ENCODE results near the gene CALHM6.

Gene CALHM6

DNA sequence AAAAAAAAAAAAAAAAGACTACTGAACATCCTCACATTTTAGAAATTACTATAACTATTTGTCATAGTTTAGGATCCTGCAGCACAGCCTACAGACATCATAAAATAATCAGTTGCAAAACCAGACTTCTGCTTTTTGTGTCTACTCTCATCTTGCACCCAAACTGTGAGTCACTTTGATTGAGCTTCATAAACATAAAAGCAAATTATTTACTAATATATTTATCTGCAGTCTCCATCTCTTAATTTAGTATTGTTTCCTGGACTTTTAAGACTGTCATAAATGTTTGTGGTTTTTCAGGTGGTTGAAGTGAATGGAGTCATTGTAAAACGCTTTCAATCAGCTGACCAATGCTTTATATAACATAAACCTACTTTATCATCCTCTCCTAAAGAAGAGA is 14.8 kb upstream of the CALHM6 start:
- DNase-seq: no peak

DNA sequence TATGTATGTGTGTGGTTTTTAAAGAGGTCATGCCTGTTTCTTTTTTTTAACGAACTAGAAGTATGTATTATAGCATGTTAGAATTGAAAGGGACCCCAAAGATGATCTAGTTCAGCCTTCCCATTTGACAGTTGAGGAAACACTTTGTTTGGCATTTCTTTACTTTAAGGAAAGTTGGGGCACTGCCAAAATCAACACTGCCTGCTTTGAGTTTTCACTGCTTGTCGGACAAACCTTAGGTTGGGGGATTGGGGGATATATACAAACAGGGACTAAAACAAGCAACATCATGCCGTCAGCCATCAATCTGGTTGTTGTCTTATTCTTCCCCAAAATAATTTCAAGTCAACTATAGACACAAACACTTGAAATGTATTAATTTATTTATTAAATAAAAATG is 14.1 kb upstream of the CALHM6 start:
- DNase-seq: no peak

- DNase-seq: no peak
Observed at GRCh38 chr6:116447496-116448011, 13.6 kb upstream of the CALHM6 start.

DNA sequence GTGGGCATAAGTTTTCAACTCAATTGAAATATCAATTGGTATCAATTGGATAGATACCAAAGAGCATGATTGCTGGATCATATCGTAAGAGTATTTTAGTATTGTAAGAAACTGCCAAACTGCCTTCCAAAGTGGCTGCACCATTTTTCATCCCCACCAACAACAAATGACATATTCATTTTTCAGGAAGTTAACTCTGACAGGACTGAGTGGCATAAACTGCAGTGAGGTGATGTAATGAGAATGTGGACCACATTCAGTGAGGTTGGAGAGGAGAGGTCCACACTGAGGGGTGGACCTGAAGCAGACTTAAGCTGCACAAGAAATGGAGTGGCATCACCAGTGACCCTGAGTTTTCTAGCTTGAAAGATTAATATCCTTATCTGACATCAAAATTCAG is 11.6 kb upstream of the CALHM6 start:
- no peak for DNase-seq

DNA sequence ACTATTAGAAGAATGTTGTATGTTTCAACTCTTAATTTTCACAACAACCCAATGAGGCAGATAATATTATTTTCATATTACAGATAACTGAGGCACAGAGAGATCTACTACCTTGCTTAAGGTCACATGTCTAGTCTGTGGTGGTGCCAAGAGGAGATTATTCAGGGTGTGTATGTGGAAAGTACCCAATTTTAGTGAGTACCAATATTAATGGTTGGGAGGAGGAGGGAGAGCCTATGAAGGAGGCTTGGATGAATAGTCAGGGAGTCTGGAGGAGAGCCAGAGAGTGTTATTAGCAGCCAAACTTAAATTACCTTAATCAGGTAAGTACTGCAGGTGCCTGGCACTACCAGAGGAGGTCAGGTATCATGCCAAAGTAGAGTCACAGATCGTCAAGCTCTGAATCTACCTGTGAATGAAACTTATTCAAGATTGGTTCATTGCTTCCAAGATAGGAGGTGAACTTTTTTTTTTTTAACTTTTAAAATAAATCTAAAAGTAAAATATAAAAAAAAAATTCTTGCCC is 10.9 kb upstream of the CALHM6 start:
- DNase-seq: no peak

DNA sequence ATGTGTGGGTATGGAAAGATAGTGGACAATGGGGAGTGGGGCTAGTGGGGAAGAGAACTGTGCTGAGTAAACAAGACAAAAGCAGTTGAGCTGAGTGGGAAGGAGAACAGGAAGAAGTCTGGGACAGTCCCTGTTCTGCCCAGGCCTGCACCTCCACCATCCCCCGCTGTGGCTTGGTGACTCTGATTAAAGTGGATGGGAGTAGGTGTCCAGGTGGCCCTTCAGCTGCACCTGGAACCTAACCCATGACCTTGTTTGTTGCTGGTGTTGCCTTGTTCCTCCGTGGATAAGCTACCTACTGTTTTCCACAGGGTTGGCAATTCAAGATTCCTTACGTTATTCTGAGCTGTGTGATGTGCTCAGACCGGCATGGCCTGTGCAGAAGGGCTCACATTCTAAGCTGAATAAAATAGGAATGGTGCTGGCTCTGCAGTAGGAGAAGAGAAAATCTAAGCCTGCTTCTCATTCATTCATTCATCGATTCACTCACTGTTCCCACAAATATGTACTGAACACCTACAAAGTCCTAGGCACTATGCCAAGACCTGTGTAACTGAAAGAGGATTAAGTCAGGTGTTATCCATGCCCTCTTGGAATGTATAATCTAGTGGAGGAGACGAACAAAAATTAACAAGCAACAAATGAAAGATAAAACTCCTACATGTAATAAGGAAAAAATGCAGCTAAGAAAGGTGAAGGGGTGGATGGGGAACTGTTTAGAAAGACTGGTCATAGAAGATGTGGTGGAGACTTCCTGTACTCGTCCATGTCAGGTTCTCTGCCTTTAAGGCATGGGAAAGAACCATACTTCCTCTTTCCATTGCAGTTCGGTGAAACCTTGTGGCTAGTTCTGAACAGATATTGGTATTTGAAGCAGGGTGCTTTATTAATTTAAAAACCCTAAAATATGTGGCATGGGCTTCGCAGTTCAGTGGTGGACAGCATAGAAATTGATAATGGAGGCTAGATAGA is 10.1 kb upstream of the CALHM6 start:
- DNase-seq: no peak

DNA sequence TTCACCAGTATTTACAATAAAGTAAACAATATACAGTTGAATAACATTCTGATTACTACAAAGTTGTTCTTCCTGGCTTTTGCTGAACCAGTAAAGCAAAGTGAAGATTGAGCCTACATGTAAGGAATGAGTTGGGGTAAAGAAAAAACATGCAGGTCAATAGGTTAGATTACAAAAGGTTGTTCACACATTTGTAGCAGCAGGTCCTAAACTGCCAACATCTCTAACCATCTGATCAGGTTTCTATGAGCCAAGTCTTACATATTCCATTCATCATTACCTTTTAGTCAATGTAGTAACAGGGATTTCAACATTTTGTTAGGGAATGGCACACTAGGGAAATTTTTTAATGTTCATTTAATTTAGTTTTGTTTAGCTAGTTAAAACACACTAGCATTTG is 9.3 kb upstream of the CALHM6 start:
- DNase-seq: no peak

DNA sequence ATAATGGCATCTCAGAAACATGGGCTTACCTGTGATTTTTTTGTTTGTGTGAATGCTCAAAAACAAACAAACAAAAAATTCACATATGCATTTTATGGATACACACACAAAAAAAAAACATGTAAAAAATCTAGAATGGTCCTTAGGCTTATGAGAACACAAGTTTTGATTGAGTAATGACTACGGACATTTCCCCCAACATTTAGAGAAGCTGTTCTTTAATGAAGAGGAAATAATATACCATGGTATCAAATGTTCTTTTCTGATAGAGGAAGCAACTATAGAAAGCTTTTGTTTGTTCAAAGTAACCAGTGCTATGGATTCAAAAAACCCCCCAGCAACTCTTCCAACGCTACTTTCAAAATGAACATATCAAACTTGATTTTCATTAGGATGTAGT is 8.6 kb upstream of the CALHM6 start:
- DNase-seq: no peak

DNA sequence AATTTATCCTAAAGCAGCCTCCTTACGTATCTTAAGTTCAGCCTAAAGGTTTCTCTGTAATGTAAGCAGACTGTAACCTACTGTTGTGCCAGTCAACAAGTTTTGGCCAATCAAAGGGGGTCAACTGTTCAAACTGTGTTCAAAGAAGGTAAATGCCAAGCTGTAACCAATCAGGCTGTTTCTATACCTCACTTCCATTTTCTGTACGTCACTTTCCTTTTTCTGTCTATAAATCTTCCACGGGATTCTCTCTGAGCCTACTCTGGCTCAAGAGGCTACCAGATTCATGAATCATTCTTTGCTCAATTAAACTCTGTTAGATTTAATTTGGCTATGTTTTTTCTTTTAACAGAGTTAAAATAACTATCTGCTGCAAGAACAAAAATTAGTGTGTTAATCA is 5.1 kb upstream of the CALHM6 start:
- DNase-seq: no peak

- DNase-seq: no peak
Observed at GRCh38 chr6:116456927-116457326, 4.2 kb upstream of the CALHM6 start.

GRCh38 chr6:116458264-116458663 is 2.9 kb upstream of the CALHM6 start:
- DNase-seq: no peak

DNA sequence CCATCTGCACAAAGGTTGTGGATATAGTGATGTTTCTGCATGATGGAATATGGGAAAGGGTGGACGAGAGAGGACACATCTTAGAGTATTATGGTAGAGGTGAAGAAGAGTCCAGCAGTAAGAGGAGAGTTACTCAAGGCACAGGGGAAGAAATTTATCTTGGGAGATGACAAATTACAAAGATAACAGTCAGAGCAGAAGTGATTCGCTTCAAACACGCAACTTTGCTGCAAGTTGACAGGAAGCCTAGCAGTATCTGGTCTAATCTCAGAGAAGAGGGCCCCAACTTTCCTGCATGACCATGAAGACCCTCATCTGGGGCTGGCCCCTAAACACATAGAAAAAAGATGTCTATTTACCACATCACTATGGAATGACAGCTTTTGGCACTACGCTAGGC is 1.2 kb upstream of the CALHM6 start:
- DNase-seq: no peak

- peak; percentile 23 for DNase-seq
Observed at GRCh38 chr6:116461932-116462885, 1.0 kb downstream of the CALHM6 start.

- no peak for DNase-seq
Observed at GRCh38 chr6:116463301-116463700, 2.1 kb downstream of the CALHM6 start.

DNA sequence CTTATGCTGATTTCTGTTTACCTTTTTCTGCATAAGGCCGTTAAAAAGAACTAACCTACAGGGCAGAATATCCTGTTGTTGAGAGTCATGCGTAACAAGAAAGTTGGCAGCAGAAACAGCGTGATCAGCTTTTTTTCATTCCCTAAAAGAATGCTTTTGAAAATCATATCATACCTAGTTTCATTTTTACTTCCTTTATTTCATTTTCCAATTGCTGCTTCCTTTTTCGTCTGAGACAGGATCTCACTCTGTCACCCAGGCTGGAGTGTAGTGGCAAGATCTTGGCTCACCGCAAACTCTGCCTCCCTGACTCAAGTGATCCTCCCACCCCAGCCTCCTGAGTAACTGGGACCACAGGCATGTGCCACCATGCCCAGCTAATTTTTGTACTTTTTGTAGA is 4.1 kb downstream of the CALHM6 start:
- DNase-seq: no peak

DNA sequence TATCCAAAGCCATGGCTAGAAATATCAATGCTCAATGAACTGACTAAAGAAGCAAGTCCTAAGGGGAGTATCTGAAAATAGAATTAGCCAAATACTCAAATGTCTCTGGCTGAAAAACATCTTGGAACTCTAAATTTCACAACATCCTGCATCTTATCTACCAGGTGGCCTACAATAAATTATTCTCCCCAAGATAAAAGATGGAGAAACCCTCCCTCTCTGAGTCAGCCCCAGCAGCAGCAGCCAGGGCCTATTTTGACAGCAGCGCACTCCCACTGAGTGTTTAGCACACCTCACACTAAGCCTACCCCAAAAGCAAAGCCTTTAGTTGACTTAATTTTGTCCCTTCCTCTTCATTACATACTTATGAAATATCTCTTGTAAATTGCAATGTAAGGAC is 5.9 kb downstream of the CALHM6 start:
- DNase-seq: no peak

- no peak for DNase-seq
Observed at GRCh38 chr6:116467514-116467913, 6.3 kb downstream of the CALHM6 start.

DNA sequence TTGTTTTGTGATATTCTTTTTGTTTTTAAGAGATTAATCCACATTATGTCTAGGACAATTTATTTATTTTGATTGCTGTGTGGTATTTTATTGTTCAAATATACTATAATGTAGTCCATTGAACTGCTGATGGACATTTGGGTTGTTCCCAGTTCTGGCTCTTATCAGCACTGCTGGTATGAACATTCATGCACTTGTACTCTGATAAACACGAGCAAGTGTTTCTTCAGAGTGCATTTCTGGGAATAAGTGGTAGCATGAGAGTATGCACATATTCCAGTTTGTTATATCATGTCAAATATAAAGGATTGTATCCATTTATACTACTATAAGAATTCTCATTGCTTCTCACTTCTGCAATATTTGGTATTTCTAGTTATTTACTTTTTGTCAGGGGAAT is 7.1 kb downstream of the CALHM6 start:
- no peak for DNase-seq

- no peak for DNase-seq
Observed at GRCh38 chr6:116471531-116471930, 10.4 kb downstream of the CALHM6 start.

DNA sequence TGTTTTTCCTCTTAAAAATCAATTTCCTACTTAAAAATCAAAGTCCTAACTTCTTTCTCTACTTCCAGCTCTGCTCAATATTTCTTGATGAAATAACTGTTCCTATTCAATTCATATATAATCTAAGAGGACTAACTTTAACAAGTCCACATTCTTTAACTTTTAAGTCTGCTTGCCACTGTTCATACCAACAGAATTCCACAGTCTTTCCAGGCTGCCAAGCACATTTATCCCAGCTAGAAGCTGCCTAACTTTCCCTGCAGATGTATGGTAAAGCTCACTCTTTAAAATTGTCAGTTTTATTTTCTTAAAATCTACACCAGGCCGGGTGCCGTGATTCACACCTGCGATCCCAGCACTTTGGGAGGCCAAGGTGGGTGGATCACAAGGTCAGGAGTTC is 11.5 kb downstream of the CALHM6 start:
- DNase-seq: no peak

- DNase-seq: no peak
Observed at GRCh38 chr6:116475141-116475540, 14.0 kb downstream of the CALHM6 start.

DNA sequence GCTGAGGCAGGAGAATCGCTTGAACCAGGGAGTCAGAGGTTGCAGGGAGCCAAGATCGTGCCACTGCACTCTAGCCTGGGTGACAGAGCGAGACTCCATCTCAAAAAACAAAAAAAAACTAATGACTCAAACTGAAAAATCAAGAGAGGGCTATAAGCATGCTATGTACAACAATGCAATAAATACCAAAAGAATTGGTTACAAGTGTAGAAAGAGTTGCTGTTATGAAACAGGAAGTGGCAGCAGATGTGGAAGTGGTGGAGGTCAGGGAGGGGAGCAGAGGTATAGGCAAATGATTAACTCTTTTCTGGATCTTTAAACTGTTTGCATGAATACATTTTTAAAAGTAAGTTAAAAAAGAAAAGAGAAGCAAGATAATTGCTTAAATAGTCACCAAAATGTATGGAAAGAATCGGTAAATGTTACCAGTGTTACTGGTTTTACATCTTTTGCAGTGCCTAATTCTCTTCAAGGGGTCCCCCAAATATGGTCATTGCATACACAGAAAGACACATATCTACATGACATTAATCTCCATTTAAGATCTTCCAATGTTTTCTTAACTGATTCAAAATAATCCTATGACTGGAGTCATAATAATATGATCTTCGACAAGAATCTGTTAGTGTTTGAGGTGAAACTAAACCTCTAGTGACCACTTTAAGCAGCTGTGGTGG is 15.0 kb downstream of the CALHM6 start:
- no peak for DNase-seq

DNA sequence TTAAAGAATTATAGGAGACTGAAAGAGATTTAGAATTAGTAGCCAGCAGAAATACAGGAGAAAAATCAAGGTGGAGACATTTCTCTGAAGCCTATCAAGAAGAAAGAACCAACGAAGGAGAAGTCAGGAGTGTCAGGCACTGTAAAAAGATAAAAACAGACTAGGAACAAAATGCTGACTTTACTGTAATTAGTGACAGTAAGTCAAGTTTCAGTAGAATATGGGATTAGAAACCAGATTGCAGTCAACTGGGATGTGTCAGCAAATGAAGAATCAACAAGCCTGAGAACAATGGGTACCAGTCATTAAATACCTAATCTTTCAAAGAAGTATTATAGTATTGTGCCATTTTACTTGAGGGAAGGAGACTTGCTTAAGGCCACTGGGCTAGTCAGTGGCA is 21.6 kb downstream of the CALHM6 start:
- DNase-seq: no peak

Data from NCI-H1092 (cell line).